CD14-positive monocyte (primary cell): ENCODE measurements around the gene NAPG. TPM values are rescaled to one million over a fixed set of nuclear protein-coding genes. Genes with fewer than 3 reads are reported as not detected.

ENCODE experiments used
- DNase-seq, 3 donors: peaks; one replicate each; pipeline ENCODE4 v3.0.0-alpha.2; 2011 to 2022
- H2AFZ ChIP-seq: 2 replicates; pipeline ENCODE4 v1.6.0; 2012; ENCODE audit warnings: mild to moderate bottlenecking, low read depth, low read length, inconsistent platforms; ENCODE audit not compliant: insufficient read depth, poor library complexity, severe bottlenecking
- H3K27ac ChIP-seq, 2 donors: 1 replicate in 1 of 2; 2 replicates in 1 of 2; pipeline ENCODE4 v1.5.1; 2012 to 2013; ENCODE audit warnings: low read length in 2 of 2, control low read depth in 1 of 2, inconsistent platforms in 1 of 2, low read depth in 1 of 2, mild to moderate bottlenecking in 1 of 2
- H3K27me3 ChIP-seq, 2 donors: one replicate each; pipeline versions ENCODE4 v1.6.0 to v1.6.1; 2011 to 2013; ENCODE audit warnings: low read length in 2 of 2; ENCODE audit not compliant: control insufficient read depth in 2 of 2, insufficient read depth in 2 of 2
- H3K36me3 ChIP-seq, 2 donors: replicated peaks in 1 of 2; 1 replicate in 1 of 2; 2 replicates in 1 of 2; pipeline versions ENCODE4 v1.5.1 to v1.6.1; 2012 to 2013; ENCODE audit warnings: low read length in 2 of 2, control low read depth in 1 of 2, inconsistent platforms in 1 of 2, mild to moderate bottlenecking in 1 of 2; ENCODE audit not compliant: insufficient read depth in 2 of 2, control insufficient read depth in 1 of 2
- H3K4me1 ChIP-seq, 2 donors: 1 replicate in 1 of 2; 2 replicates in 1 of 2; pipeline versions ENCODE4 v1.5.1 to v1.6.1; 2012 to 2013; ENCODE audit warnings: low read length in 2 of 2, control low read depth in 1 of 2, inconsistent platforms in 1 of 2, mild to moderate bottlenecking in 1 of 2, moderate library complexity in 1 of 2; ENCODE audit not compliant: insufficient read depth in 2 of 2, control insufficient read depth in 1 of 2
- H3K4me2 ChIP-seq: replicated peaks from 2 replicates; pipeline ENCODE3; 2012; ENCODE audit warnings: low read length, moderate library complexity, mild to moderate bottlenecking; ENCODE audit not compliant: poor library complexity, severe bottlenecking; ENCODE audit errors: extremely low read depth
- H3K4me3 ChIP-seq, 3 experiments: fragments of 200-600 bp in 1 of 3; sonication (generic) in 1 of 3; replicated peaks in 1 of 3; 1 replicate in 2 of 3; 2 replicates in 1 of 3; pipeline ENCODE4 v1.5.1; 2011 to 2013; ENCODE audit warnings: low read length in 3 of 3, mild to moderate bottlenecking in 3 of 3, control low read depth in 2 of 3, low read depth in 2 of 3, inconsistent platforms in 1 of 3, moderate library complexity in 1 of 3
- H3K79me2 ChIP-seq: 2 replicates; pipeline ENCODE4 v1.6.0; 2012; ENCODE audit warnings: mild to moderate bottlenecking, control low read depth, inconsistent platforms, low read length, moderate library complexity; ENCODE audit not compliant: insufficient read depth
- H3K9ac ChIP-seq: 2 replicates; pipeline ENCODE4 v1.6.0; 2017; ENCODE audit warnings: low read length, mild to moderate bottlenecking; ENCODE audit not compliant: insufficient read depth, poor library complexity, severe bottlenecking
- H3K9me3 ChIP-seq, 2 donors: replicated peaks in 1 of 2; 1 replicate in 1 of 2; 2 replicates in 1 of 2; pipeline versions ENCODE4 v1.5.1 to v1.6.1; 2012 to 2013; ENCODE audit warnings: low read length in 2 of 2, control low read depth in 1 of 2; ENCODE audit not compliant: control insufficient read depth in 1 of 2, insufficient read depth in 1 of 2
- H4K20me1 ChIP-seq: 2 replicates; pipeline ENCODE4 v1.6.0; 2012; ENCODE audit warnings: mild to moderate bottlenecking, low read length, control low read depth, moderate library complexity; ENCODE audit not compliant: insufficient read depth
- H3K27ac Mint-ChIP-seq, 7 donors: one replicate each; pipeline ENCODE4 v1.8.0; 2020; ENCODE audit warnings: mild to moderate bottlenecking in 7 of 7, mixed read lengths in 7 of 7, moderate library complexity in 6 of 7, inconsistent platforms in 2 of 7
- H3K27me3 Mint-ChIP-seq, 3 donors: one replicate each; pipeline ENCODE4 v1.8.0; 2021 to 2022; ENCODE audit warnings: low read depth in 3 of 3, mild to moderate bottlenecking in 3 of 3, mixed read lengths in 3 of 3, moderate library complexity in 3 of 3, inconsistent platforms in 1 of 3
- H3K36me3 Mint-ChIP-seq, 2 donors: one replicate each; pipeline ENCODE4 v1.8.0; 2020; ENCODE audit warnings: mixed read lengths in 2 of 2, inconsistent platforms in 1 of 2, mild to moderate bottlenecking in 1 of 2
- H3K4me1 Mint-ChIP-seq: one replicate; pipeline ENCODE4 v1.8.0; 2020; ENCODE audit warnings: mild to moderate bottlenecking, mixed read lengths
- H3K4me3 Mint-ChIP-seq, 2 donors: one replicate each; pipeline ENCODE4 v1.8.0; 2020; ENCODE audit warnings: mild to moderate bottlenecking in 2 of 2, mixed read lengths in 2 of 2, moderate library complexity in 1 of 2
- H3K9me3 Mint-ChIP-seq, 7 donors: one replicate each; pipeline ENCODE4 v1.8.0; 2020 to 2022; ENCODE audit warnings: mixed read lengths in 7 of 7, mild to moderate bottlenecking in 6 of 7, moderate library complexity in 6 of 7, inconsistent platforms in 2 of 7
- CTCF ChIP-seq: fragments of 200-600 bp; IDR thresholded peaks from one replicate; pipeline ENCODE4 v1.8.0; 2022; ENCODE audit warnings: antibody characterized with exemption, mild to moderate bottlenecking
- WGBS: methylation state at CpG from one replicate; pipeline ENCODE4 v1.1.5; 2013; ENCODE audit warnings: missing lambda C conversion rate; ENCODE audit not compliant: insufficient coverage; 5-methylcytosine and 5-hydroxymethylcytosine counted together
- intact Hi-C, 2 donors: fragments of 100-400 bp; cut with micrococcal nuclease; formaldehyde crosslinking; loops; one replicate each; pipeline versions ENCODE4 v1.15.0 to v1.15.1; 2023
- polyA plus RNA-seq, 3 donors: library from polyadenylated mRNA; depleted of rRNA in 1 of 3; unstranded in 2 of 3; stranded (reverse) in 1 of 3; fragments of 300-500 nt in 2 of 3; fragments of >200 nt in 1 of 3; fragmentation: Illumina TruSeq in 2 of 3; gene quantifications; 1 replicate in 2 of 3; 2 replicates in 1 of 3; pipeline ENCODE4 v1.2.3, GENCODE V29; 2012 to 2021

Gene NAPG
- polyA plus RNA-seq, 3 donors: 14.8 to 17.5 (median 15.9) TPM

- H3K4me1 Mint-ChIP-seq: peaks cover 44% of the 10 kb centered on the region
- Histone ChIP-seq H3K4me1 (peaks cover 43 to 50% of the 10 kb centered on the region in 2 donors), H3K79me2 (peaks cover 18% of the 10 kb centered on the region), H3K4me2 (no peak overlapping the region), H3K27me3 (no peaks in the 10 kb centered on the region), H3K4me3 (no peak overlapping the region), H3K36me3 (no peaks in the 10 kb centered on the region), H3K9ac (no peak overlapping the region), H2AFZ (no peak overlapping the region), H3K9me3 (peaks cover 0 to under 1% of the 10 kb centered on the region in 2 donors), H4K20me1 (peaks cover 10% of the 10 kb centered on the region), H3K27ac (no peak overlapping the region)
- peaks cover 0 to 2% (median under 1%) of the 10 kb centered on the region in 7 donors for H3K9me3 Mint-ChIP-seq
- H3K27ac Mint-ChIP-seq: no peak overlapping the region
- no peak for DNase-seq
- intact Hi-C loops: loop anchor here in 1 of 2 donors (10.0 kb wide), 2 partner anchors 908 to 1048 kb away; partner anchors contain the start of genes PPP4R1 and RALBP1
- H3K27me3 Mint-ChIP-seq: no peaks in the 10 kb centered on the region
- 91% methylated on average over 2 of the region's 2 CpGs for WGBS
- H3K36me3 Mint-ChIP-seq: peaks cover 0 to 1% of the 10 kb centered on the region in 2 donors
- no peak overlapping the region for H3K4me3 Mint-ChIP-seq
- TF ChIP-seq CTCF: no peak
These were observed 3.3 kb upstream of the NAPG start for GRCh38 chr18:10522574-10522973.

DNA sequence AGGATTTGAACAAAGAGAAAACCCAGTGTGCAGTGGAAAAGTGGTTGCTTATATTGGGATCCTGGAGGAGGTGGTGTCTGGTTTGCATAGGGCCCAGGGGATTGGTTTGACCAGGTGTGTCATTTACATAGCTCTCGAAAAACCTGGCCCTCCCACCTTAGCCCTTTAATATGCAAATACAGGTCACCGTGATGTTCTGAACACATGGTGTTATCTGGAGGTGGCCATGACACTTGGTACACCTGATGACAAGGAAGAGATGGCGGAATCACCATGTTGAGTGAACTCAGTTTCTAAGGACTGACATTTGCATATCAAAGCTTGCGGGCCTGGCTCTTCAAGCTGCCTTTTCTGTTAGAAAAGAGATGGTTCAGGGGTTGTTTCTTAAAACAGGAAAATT lies 2.3 kb upstream of the NAPG start:
- Histone ChIP-seq H3K4me3 (no peak overlapping the region), H2AFZ (no peak overlapping the region), H3K36me3 (no peaks in the 10 kb centered on the region), H3K9ac (no peak overlapping the region), H3K4me2 (no peak overlapping the region), H3K9me3 (no peaks in the 10 kb centered on the region), H3K79me2 (peaks cover 27% of the 10 kb centered on the region), H3K27me3 (no peaks in the 10 kb centered on the region), H3K4me1 (peaks cover 45 to 55% of the 10 kb centered on the region in 2 donors), H4K20me1 (peaks cover 19% of the 10 kb centered on the region), H3K27ac (no peak overlapping the region)
- TF ChIP-seq CTCF: no peak
- Mint-ChIP-seq H3K36me3 (no peaks in the 10 kb centered on the region), H3K9me3 (no peaks in the 10 kb centered on the region), H3K27ac (no peak overlapping the region), H3K27me3 (no peaks in the 10 kb centered on the region), H3K4me3 (no peak overlapping the region), H3K4me1 (peaks cover 50% of the 10 kb centered on the region)
- DNase-seq: no peak
- WGBS: 100% methylated on average over 1 of the region's 4 CpGs
- intact Hi-C loops: loop anchor here in 1 of 2 donors (10.0 kb wide), 2 partner anchors 909 to 1049 kb away; partner anchors contain the start of genes PPP4R1 and RALBP1
